Panc1 (cell line): ENCODE measurements around the gene IKZF4. TPM values are rescaled to one million over a fixed set of nuclear protein-coding genes. Genes with fewer than 3 reads are reported as not detected.

Experiments
- ATAC-seq: fragments of 200-7000 bp; cut with Tn5 transposase; 2 replicates; pipeline ENCODE4 v1.9.1; 2020; ENCODE audit warnings: mild to moderate bottlenecking, moderate library complexity
- BruUV-seq: library from RNA; stranded (reverse); fragments of 400-500 nt; replicated peaks from 2 replicates; lab custom pipeline; 2021; lab: Mats Ljungman, UMichigan
- CTCF ChIA-PET: fragments of 300-600 bp; sonication (Branson Sonifier 250); formaldehyde crosslinking; loops from one replicate; lab custom pipeline; 2022; ENCODE audit warnings: antibody characterized with exemption; lab: Charles Lee
- POLR2A ChIA-PET: fragments of 300-600 bp; sonication (Branson Sonifier 250); formaldehyde crosslinking; loops from one replicate; lab custom pipeline; 2022; ENCODE audit warnings: antibody characterized with exemption; lab: Charles Lee
- DNase-seq: peaks from one replicate; pipeline ENCODE4 v3.0.0-alpha.2; 2010; ENCODE audit warnings: low read depth, low spot score
- H3K27ac ChIP-seq: 2 replicates; pipeline ENCODE4 v1.5.1; 2011; ENCODE audit warnings: mild to moderate bottlenecking, low read length, inconsistent platforms
- H3K27me3 ChIP-seq: fragments of 200-500 bp; sonication (Bioruptor generic); 2 replicates; pipeline ENCODE4 v1.6.0; 2014; ENCODE audit warnings: low read length, inconsistent platforms; ENCODE audit not compliant: control insufficient read depth, insufficient read depth
- H3K36me3 ChIP-seq: fragments of 200-500 bp; sonication (Bioruptor generic); 2 replicates; pipeline ENCODE4 v1.5.1; 2014; ENCODE audit warnings: inconsistent platforms, mild to moderate bottlenecking, low read length, moderate library complexity; ENCODE audit not compliant: control insufficient read depth, insufficient read depth
- H3K4me1 ChIP-seq: 2 replicates; pipeline ENCODE4 v1.5.1; 2011; ENCODE audit warnings: inconsistent platforms, mild to moderate bottlenecking, low read length, moderate library complexity; ENCODE audit not compliant: control insufficient read depth, insufficient read depth
- H3K4me3 ChIP-seq, 2 experiments: 2 replicates each; pipeline ENCODE4 v1.5.1; 2011 to 2012; ENCODE audit warnings: low read depth in 2 of 2, low read length in 2 of 2, mild to moderate bottlenecking in 2 of 2, inconsistent platforms in 1 of 2, moderate library complexity in 1 of 2
- H3K9me3 ChIP-seq: fragments of 200-500 bp; sonication (Bioruptor generic); 2 replicates; pipeline ENCODE4 v1.5.1; 2014; ENCODE audit warnings: low read depth, mild to moderate bottlenecking, inconsistent platforms, low read length, moderate library complexity; ENCODE audit not compliant: control insufficient read depth, insufficient read depth
- POLR2AphosphoS5 ChIP-seq: IDR thresholded peaks from 2 replicates; pipeline ENCODE4 v1.6.1; 2012; ENCODE audit warnings: mild to moderate bottlenecking, low read depth, low read length, moderate library complexity
- SIN3A ChIP-seq: IDR thresholded peaks from 2 replicates; pipeline ENCODE4 v1.6.1; 2012; ENCODE audit warnings: low read depth, mild to moderate bottlenecking, low read length, moderate library complexity, borderline replicate concordance; ENCODE audit not compliant: insufficient read depth
- TCF7L2 ChIP-seq: IDR thresholded peaks from 2 replicates; pipeline ENCODE4 v1.6.1; 2011; ENCODE audit warnings: mild to moderate bottlenecking, low read depth, low read length, inconsistent platforms
- in situ Hi-C: cut with HindIII; loops from 2 replicates; pipeline ENCODE4 v1.10.0; 2016; ENCODE audit warnings: low sequenced_read_pairs, low pct_unique_long_range_greater_than_20kb
- intact Hi-C: fragments of 100-400 bp; cut with micrococcal nuclease; formaldehyde crosslinking; loops from one replicate; pipeline ENCODE4 v1.10.0; 2022; ENCODE audit not compliant: unreplicated experiment
- total RNA-seq: library from RNA; stranded (reverse); gene quantifications from one replicate; pipeline ENCODE4 v1.2.1, GENCODE V29; 2021; ENCODE audit not compliant: unreplicated experiment
- TF ChIP-seq, protein P1 (sequence below), 2 experiments: IDR thresholded peaks; 2 replicates each; pipeline ENCODE4 v1.6.1; 2011 to 2012; ENCODE audit warnings: low read depth in 2 of 2, control low read depth in 1 of 2, low read length in 1 of 2, mild to moderate bottlenecking in 1 of 2, moderate library complexity in 1 of 2; ENCODE audit not compliant: insufficient read depth in 1 of 2
- TF ChIP-seq, protein P2 (sequence below): fragments of 450-650 bp; IDR thresholded peaks from 2 replicates; pipeline ENCODE4 v1.5.1; 2017; ENCODE audit warnings: mild to moderate bottlenecking

Gene IKZF4
- total RNA-seq, 1 experiment from 2014 or later, result 6.9 TPM

DNA sequence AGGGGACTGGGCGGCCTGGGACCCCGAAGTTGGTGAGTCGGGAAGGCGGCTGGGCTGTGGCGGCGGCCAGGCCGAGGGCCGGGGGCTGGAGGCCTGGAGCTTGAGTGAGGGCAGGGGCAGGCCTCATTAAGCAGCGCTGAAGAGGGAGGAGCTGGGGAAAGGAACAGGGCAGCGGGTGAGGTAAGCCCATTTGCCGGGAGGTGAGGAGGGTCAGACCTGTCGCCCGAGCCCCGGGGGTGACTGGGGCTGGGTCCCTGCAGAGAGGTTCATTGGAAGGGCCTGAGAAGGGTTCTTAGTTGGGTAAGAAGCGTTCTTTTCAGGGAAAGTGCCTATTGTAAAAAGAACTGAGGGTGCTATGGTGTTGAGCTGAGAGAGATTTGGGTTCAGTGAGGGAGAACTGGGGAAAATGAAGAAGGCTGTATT lies 46.5 kb upstream of the IKZF4 start:
- H3K27me3 ChIP-seq, result no peaks in the 10 kb centered on the region
- in situ Hi-C loops, result no loop called here
- CTCF ChIA-PET, result interaction anchor here (1.2 kb wide), 2 partner anchors 21 to 44 kb away, joined by 3 to 5 read pairs; no protein-coding TSS in a partner anchor
- POLR2A ChIA-PET, result interaction anchor here (0.5 to 2.1 kb wide), 6 partner anchors 10 to 281 kb away, joined by 3 to 9 read pairs (median 5); partner anchors contain the start of genes ORMDL2 and SARNP
- no peaks in the 10 kb centered on the region for H3K9me3 ChIP-seq
- intact Hi-C loops, result no loop called here
- peaks cover 7% of the 10 kb centered on the region for H3K36me3 ChIP-seq
- H3K4me3 ChIP-seq, result peak overlapping the region; percentile 90 to 98
- H3K4me1 ChIP-seq, result peaks cover 18% of the 10 kb centered on the region
- H3K27ac ChIP-seq, result peak overlapping the region; percentile 81
- peak; percentile 54 for ATAC-seq
- no peak for DNase-seq
- BruUV-seq, result no TSS peak
- TF ChIP-seq, protein P1, sequence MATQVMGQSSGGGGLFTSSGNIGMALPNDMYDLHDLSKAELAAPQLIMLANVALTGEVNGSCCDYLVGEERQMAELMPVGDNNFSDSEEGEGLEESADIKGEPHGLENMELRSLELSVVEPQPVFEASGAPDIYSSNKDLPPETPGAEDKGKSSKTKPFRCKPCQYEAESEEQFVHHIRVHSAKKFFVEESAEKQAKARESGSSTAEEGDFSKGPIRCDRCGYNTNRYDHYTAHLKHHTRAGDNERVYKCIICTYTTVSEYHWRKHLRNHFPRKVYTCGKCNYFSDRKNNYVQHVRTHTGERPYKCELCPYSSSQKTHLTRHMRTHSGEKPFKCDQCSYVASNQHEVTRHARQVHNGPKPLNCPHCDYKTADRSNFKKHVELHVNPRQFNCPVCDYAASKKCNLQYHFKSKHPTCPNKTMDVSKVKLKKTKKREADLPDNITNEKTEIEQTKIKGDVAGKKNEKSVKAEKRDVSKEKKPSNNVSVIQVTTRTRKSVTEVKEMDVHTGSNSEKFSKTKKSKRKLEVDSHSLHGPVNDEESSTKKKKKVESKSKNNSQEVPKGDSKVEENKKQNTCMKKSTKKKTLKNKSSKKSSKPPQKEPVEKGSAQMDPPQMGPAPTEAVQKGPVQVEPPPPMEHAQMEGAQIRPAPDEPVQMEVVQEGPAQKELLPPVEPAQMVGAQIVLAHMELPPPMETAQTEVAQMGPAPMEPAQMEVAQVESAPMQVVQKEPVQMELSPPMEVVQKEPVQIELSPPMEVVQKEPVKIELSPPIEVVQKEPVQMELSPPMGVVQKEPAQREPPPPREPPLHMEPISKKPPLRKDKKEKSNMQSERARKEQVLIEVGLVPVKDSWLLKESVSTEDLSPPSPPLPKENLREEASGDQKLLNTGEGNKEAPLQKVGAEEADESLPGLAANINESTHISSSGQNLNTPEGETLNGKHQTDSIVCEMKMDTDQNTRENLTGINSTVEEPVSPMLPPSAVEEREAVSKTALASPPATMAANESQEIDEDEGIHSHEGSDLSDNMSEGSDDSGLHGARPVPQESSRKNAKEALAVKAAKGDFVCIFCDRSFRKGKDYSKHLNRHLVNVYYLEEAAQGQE (IDR thresholded peaks at IDR 0.05; ENCODE audit: insufficient read depth in 1 of 2, low read depth in 2 of 2, low read length in 1 of 2), result no peak
- TF ChIP-seq POLR2AphosphoS5, result no peak
- no peak; the same call in 1 of the 2 replicates for TF ChIP-seq SIN3A
- TF ChIP-seq, protein P2, sequence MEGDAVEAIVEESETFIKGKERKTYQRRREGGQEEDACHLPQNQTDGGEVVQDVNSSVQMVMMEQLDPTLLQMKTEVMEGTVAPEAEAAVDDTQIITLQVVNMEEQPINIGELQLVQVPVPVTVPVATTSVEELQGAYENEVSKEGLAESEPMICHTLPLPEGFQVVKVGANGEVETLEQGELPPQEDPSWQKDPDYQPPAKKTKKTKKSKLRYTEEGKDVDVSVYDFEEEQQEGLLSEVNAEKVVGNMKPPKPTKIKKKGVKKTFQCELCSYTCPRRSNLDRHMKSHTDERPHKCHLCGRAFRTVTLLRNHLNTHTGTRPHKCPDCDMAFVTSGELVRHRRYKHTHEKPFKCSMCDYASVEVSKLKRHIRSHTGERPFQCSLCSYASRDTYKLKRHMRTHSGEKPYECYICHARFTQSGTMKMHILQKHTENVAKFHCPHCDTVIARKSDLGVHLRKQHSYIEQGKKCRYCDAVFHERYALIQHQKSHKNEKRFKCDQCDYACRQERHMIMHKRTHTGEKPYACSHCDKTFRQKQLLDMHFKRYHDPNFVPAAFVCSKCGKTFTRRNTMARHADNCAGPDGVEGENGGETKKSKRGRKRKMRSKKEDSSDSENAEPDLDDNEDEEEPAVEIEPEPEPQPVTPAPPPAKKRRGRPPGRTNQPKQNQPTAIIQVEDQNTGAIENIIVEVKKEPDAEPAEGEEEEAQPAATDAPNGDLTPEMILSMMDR, result no peak
- TF ChIP-seq TCF7L2, result no peak

DNA sequence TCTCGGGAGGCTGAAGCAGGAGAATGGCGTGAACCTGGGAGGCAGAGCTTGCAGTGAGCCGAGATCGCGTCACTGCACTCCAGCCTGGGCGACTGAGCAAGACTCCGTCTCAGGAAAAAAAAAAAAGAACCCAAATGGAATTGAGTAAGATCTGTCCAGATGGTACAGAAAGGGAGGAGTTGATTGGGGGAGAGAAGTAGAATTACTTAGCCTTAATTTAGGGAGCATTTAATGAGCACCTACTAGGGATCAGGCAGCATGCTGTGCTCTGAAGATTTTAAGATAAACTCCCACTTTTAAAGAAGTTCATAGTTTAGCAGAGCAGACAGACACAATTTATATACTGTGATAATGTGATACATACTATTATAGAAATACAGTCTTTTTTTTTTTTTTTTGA lies 42.5 kb upstream of the IKZF4 start:
- in situ Hi-C loops (no loop called here), intact Hi-C loops (no loop called here)
- no peak for ATAC-seq
- Histone ChIP-seq H3K36me3 (peaks cover 7% of the 10 kb centered on the region; the same call in 1 of the 2 replicates), H3K4me3 (no peak overlapping the region), H3K27ac (no peak overlapping the region), H3K27me3 (no peaks in the 10 kb centered on the region), H3K4me1 (peaks cover 5% of the 10 kb centered on the region; the same call in 1 of the 2 replicates), H3K9me3 (no peaks in the 10 kb centered on the region)
- no peak for TF ChIP-seq TCF7L2
- TF ChIP-seq, protein P2, result no peak
- TF ChIP-seq, protein P1 (IDR thresholded peaks at IDR 0.05; ENCODE audit: insufficient read depth in 1 of 2, low read depth in 2 of 2, low read length in 1 of 2), result no peak
- no peak for TF ChIP-seq SIN3A
- TF ChIP-seq POLR2AphosphoS5, result no peak
- CTCF ChIA-PET, result no interaction called here
- no peak for DNase-seq
- POLR2A ChIA-PET, result no interaction called here
- no TSS peak for BruUV-seq
